DND-41 (cell line): Measurements from ENCODE around the gene SCAMP5.

Source experiments
- CTCF ChIP-seq: IDR thresholded peaks from 2 replicates; pipeline ENCODE4 v1.5.1; 2012; ENCODE audit warnings: borderline replicate concordance, low read length, moderate library complexity, mild to moderate bottlenecking; ENCODE audit not compliant: poor library complexity, severe bottlenecking; ENCODE audit errors: extremely low read depth
- EZH2 ChIP-seq: IDR thresholded peaks from 3 replicates; pipeline ENCODE4 v1.6.1; 2012; ENCODE audit warnings: borderline replicate concordance, low read depth, mild to moderate bottlenecking, moderate library complexity, low read length, inconsistent platforms; ENCODE audit not compliant: severe bottlenecking

- TF ChIP-seq CTCF (no peak), EZH2 (no peak)
Measured at GRCh38 chr15:74977599-74977998, 17.8 kb upstream of the SCAMP5 start.
